ENCODE results near the gene SPDYE5. TPM values are rescaled to one million over a fixed set of nuclear protein-coding genes. Genes with fewer than 3 reads are reported as not detected.

Gene SPDYE5
- total and polyA plus RNA-seq, 4 donors = 1.2 TPM; not detected in 3

GRCh38 chr7:75531359-75531821 lies 39.3 kb downstream of the SPDYE5 start (continued):
- TF ChIP-seq CTCF (IDR thresholded peaks at IDR 0.05; ENCODE audit: low read depth, low read length, missing input control) = no peak
- no peak for TF ChIP-seq MAX (IDR thresholded peaks at IDR 0.05)
- TF ChIP-seq TAF1 (conservative IDR thresholded peaks at IDR 0.05) = no peak
- no peak for TF ChIP-seq HNF4G (IDR thresholded peaks at IDR 0.05)
- no peak for TF ChIP-seq YY1 (IDR thresholded peaks at IDR 0.05)
- no peak for TF ChIP-seq SP1 (IDR thresholded peaks at IDR 0.05)
- no peak for TF ChIP-seq FOXA1 (IDR thresholded peaks at IDR 0.05)
- no peak for TF ChIP-seq NR2F2 (IDR thresholded peaks at IDR 0.05)
- no peak for TF ChIP-seq FOXA2 (IDR thresholded peaks at IDR 0.05)
- no peak for TF ChIP-seq ATF3 (IDR thresholded peaks at IDR 0.05)
- no peak for TF ChIP-seq HNF4A (conservative IDR thresholded peaks at IDR 0.05)
- no peak for TF ChIP-seq EGR1 (IDR thresholded peaks at IDR 0.05; ENCODE audit: low read depth in 2 of 2)

- no peak for TF ChIP-seq EGR1 (IDR thresholded peaks at IDR 0.05; ENCODE audit: low read depth in 2 of 2)
- no peak for TF ChIP-seq FOXA2 (IDR thresholded peaks at IDR 0.05)
- no peak for TF ChIP-seq HNF4A (conservative IDR thresholded peaks at IDR 0.05)
- TF ChIP-seq RXRA (IDR thresholded peaks at IDR 0.05) = no peak
- TF ChIP-seq JUND (IDR thresholded peaks at IDR 0.05) = no peak
- TF ChIP-seq HNF4G (IDR thresholded peaks at IDR 0.05) = no peak
- no peak for TF ChIP-seq CTCF (IDR thresholded peaks at IDR 0.05; ENCODE audit: low read depth, low read length, missing input control)
- no peak for TF ChIP-seq REST (IDR thresholded peaks at IDR 0.05)
- no peak for TF ChIP-seq GABPA (IDR thresholded peaks at IDR 0.05 in 1 of 2, conservative IDR thresholded peaks at IDR 0.05 in 1 of 2)
- no peak for TF ChIP-seq ZBTB33 (IDR thresholded peaks at IDR 0.05)
- no peak for TF ChIP-seq SP1 (IDR thresholded peaks at IDR 0.05)
- TF ChIP-seq MAX (IDR thresholded peaks at IDR 0.05) = no peak
- no peak for TF ChIP-seq ATF3 (IDR thresholded peaks at IDR 0.05)
- TF ChIP-seq FOXA1 (IDR thresholded peaks at IDR 0.05) = no peak
- no peak for TF ChIP-seq TAF1 (conservative IDR thresholded peaks at IDR 0.05)
- no peak for TF ChIP-seq RAD21 (IDR thresholded peaks at IDR 0.05)
- TF ChIP-seq YY1 (IDR thresholded peaks at IDR 0.05) = no peak
- H3K9me3 ChIP-seq (ENCODE audit: control insufficient read depth in 4 of 4, low read length in 3 of 4) = no peaks in the 10 kb centered on the region
- WGBS = 96% methylated on average over 4 of the region's 4 CpGs
- H3K27ac ChIP-seq (ENCODE audit: low read depth in 1 of 2, low read length in 2 of 2) = no peak overlapping the region
- no peak overlapping the region for H3K9ac ChIP-seq (ENCODE audit: low read depth in 1 of 2, low read length in 2 of 2)
- H3K36me3 ChIP-seq (ENCODE audit: control insufficient read depth in 4 of 4, insufficient read depth in 3 of 4, low read depth in 1 of 4, low read length in 3 of 4) = peaks cover 2 to 15% (median 12%) of the 10 kb centered on the region in 4 donors
- H3K27me3 ChIP-seq (ENCODE audit: control insufficient read depth in 4 of 4, insufficient read depth in 4 of 4, low read length in 3 of 4) = no peaks in the 10 kb centered on the region
- no peak for DNase-seq (ENCODE audit: low spot score)
- H3K4me1 ChIP-seq (ENCODE audit: control insufficient read depth in 4 of 4, insufficient read depth in 4 of 4, low read length in 3 of 4) = peaks cover 0 to 5% (median 2%) of the 10 kb centered on the region in 4 donors
- H3K4me3 ChIP-seq (ENCODE audit: low read depth in 1 of 3, low read length in 3 of 3) = no peak overlapping the region
Observed at GRCh38 chr7:75532639-75533038, 40.5 kb downstream of the SPDYE5 start.
